IPS-18c (cell line): Measurements from ENCODE around the gene KRTAP5-10.
A peak's percentile ranks its signal among the peaks of the same experiment; 100 is the strongest.
"Not testable (repeated sequence)": the region's sequence is repeated elsewhere in the genome, so short reads cannot be mapped to it uniquely, and the experiment has no call there.

Experiments
- H3K4me3 ChIP-seq: 2 replicates; pipeline ENCODE4 v1.7.0; 2013; ENCODE audit warnings: low read depth, mild to moderate bottlenecking, low read length, moderate library complexity; ENCODE audit not compliant: insufficient read depth
- H3K9me3 ChIP-seq: one replicate; pipeline ENCODE4 v1.6.1; 2013; ENCODE audit warnings: mild to moderate bottlenecking, low read length, moderate library complexity; ENCODE audit not compliant: control insufficient read depth, insufficient read depth

The KRTAP5-10 gene

GRCh38 chr11:71582969-71583368 lies 17.6 kb downstream of the KRTAP5-10 start:
- not testable (repeated sequence) for H3K9me3 ChIP-seq, H3K4me3 ChIP-seq

- H3K9me3 ChIP-seq, H3K4me3 ChIP-seq: not testable (repeated sequence)
These were observed 20.3 kb downstream of the KRTAP5-10 start for GRCh38 chr11:71585673-71586072.

- not testable (repeated sequence) for H3K4me3 ChIP-seq, H3K9me3 ChIP-seq
These were observed 23.0 kb downstream of the KRTAP5-10 start for GRCh38 chr11:71588314-71588713.

GRCh38 chr11:71588822-71589545 lies 23.6 kb downstream of the KRTAP5-10 start:
- not testable (repeated sequence) for H3K4me3 ChIP-seq, H3K9me3 ChIP-seq

- not testable (repeated sequence) for H3K4me3 ChIP-seq, H3K9me3 ChIP-seq
These were observed 24.2 kb downstream of the KRTAP5-10 start for GRCh38 chr11:71589546-71589920.

- H3K4me3 ChIP-seq, H3K9me3 ChIP-seq: not testable (repeated sequence)
These were observed 37.9 kb downstream of the KRTAP5-10 start for GRCh38 chr11:71603221-71603620.

GRCh38 chr11:71604798-71605488 lies 39.6 kb downstream of the KRTAP5-10 start:
- not testable (repeated sequence) for H3K4me3 ChIP-seq, H3K9me3 ChIP-seq

- H3K4me3 ChIP-seq, result peak overlapping the region; percentile 57; the same call in 1 of the 2 replicates
- H3K9me3 ChIP-seq, result not testable (repeated sequence)
These were observed 41.6 kb downstream of the KRTAP5-10 start for GRCh38 chr11:71606853-71607519.

- peak overlapping the region; percentile 57; the same call in 1 of the 2 replicates for H3K4me3 ChIP-seq
These were observed 42.3 kb downstream of the KRTAP5-10 start for GRCh38 chr11:71607520-71608216.

GRCh38 chr11:71608272-71608671 lies 42.9 kb downstream of the KRTAP5-10 start:
- H3K4me3 ChIP-seq, H3K9me3 ChIP-seq: not testable (repeated sequence)

More at GRCh38 chr11:71607520-71608216, 42.3 kb downstream of the KRTAP5-10 start:
- H3K9me3 ChIP-seq, result not testable (repeated sequence)

- not testable (repeated sequence) for H3K9me3 ChIP-seq, H3K4me3 ChIP-seq
These were observed 46.0 kb downstream of the KRTAP5-10 start for GRCh38 chr11:71611218-71611910.

GRCh38 chr11:71613931-71614330 lies 48.6 kb downstream of the KRTAP5-10 start:
- not testable (repeated sequence) for H3K4me3 ChIP-seq, H3K9me3 ChIP-seq

GRCh38 chr11:71614366-71614917 lies 49.1 kb downstream of the KRTAP5-10 start:
- not testable (repeated sequence) for H3K9me3 ChIP-seq, H3K4me3 ChIP-seq

- not testable (repeated sequence) for H3K9me3 ChIP-seq, H3K4me3 ChIP-seq
These were observed 49.6 kb downstream of the KRTAP5-10 start for GRCh38 chr11:71615003-71615402.
